OCI-LY7 (cell line): ENCODE measurements around the gene SLC9C2.

Experiments used
- EZH2phosphoT487 ChIP-seq: fragments of 200-600 bp; sonication (generic); IDR thresholded peaks from 2 replicates; pipeline ENCODE4 v1.6.1; 2018; ENCODE audit warnings: low read depth, borderline replicate concordance, mild to moderate bottlenecking, mixed run types, antibody characterized with exemption, low read length, moderate library complexity, mixed read lengths
- TF ChIP-seq, protein P1 (sequence below): fragments of 200-600 bp; sonication (generic); conservative IDR thresholded peaks from 2 replicates; pipeline ENCODE4 v1.5.1; 2014; ENCODE audit warnings: mild to moderate bottlenecking, antibody characterized with exemption, low read length, moderate library complexity, mixed read lengths

- TF ChIP-seq, protein P1, sequence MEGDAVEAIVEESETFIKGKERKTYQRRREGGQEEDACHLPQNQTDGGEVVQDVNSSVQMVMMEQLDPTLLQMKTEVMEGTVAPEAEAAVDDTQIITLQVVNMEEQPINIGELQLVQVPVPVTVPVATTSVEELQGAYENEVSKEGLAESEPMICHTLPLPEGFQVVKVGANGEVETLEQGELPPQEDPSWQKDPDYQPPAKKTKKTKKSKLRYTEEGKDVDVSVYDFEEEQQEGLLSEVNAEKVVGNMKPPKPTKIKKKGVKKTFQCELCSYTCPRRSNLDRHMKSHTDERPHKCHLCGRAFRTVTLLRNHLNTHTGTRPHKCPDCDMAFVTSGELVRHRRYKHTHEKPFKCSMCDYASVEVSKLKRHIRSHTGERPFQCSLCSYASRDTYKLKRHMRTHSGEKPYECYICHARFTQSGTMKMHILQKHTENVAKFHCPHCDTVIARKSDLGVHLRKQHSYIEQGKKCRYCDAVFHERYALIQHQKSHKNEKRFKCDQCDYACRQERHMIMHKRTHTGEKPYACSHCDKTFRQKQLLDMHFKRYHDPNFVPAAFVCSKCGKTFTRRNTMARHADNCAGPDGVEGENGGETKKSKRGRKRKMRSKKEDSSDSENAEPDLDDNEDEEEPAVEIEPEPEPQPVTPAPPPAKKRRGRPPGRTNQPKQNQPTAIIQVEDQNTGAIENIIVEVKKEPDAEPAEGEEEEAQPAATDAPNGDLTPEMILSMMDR, result 0 out of 2 replicates have a peak, but pooled peaks have one; percentile 20
- TF ChIP-seq EZH2phosphoT487, result no peak
Observed at GRCh38 chr1:173545688-173546087, 57.2 kb downstream of the SLC9C2 start.
